GM18870 (cell line): ENCODE results near the gene SERPINI1.
A peak's percentile ranks its signal among the peaks of the same experiment; 100 is the strongest.

Source experiments
- ATAC-seq: cut with Tn5 transposase; IDR thresholded peaks from one replicate; pipeline ENCODE4 v1.9.1; 2021; ENCODE audit warnings: moderate library complexity; ENCODE audit not compliant: unreplicated experiment

Gene SERPINI1, protein sequence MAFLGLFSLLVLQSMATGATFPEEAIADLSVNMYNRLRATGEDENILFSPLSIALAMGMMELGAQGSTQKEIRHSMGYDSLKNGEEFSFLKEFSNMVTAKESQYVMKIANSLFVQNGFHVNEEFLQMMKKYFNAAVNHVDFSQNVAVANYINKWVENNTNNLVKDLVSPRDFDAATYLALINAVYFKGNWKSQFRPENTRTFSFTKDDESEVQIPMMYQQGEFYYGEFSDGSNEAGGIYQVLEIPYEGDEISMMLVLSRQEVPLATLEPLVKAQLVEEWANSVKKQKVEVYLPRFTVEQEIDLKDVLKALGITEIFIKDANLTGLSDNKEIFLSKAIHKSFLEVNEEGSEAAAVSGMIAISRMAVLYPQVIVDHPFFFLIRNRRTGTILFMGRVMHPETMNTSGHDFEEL

DNA sequence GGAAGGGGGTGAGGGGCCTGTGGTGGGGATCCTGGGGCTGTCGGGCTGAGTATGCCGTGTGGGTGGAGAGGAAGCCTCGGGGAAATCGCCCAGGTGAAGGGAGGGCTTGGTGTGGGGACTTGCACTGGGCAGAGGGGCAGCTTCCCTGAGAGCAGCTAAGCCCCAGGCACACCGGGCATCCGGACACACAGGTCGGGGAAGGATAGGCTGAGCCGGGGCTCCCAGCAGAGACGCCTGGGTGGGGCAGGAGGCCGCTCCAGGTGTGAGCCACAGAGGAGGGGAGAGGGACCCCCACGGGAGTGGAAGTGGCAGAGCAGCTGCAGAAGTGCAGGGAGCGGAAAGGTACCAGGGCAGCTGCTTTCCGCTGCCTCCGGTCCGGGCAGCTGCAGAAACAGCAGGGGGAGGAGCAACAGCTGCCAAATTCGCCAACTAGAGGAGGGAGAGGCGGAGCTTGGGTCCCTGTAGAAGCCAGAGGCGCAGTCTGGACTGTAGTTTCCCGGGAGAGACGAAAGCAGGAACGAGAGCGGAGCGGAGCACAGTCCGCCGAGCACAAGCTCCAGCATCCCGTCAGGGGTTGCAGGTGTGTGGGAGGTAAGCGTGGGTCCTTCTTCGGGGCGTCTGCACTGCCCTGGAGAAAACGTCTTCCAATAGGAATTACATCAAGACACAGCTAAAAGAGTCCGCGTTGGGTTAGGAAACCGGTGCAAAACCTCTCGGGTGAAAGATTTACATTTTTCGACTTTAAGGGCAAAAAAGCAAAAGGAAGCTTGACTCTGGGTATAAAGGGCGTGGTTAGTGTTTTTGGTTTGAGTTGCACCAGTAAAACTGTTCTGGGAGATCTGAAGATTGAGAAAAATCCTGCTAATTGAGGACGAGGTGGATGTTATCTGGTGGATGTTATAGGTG lies at the start of gene SERPINI1:
TSS of gene SERPINI1 (plus strand) at position 489 of the 906 bp plus-strand sequence. CDS start 53,408 bp downstream, outside the sequence.
- ATAC-seq = peak; percentile 58

DNA sequence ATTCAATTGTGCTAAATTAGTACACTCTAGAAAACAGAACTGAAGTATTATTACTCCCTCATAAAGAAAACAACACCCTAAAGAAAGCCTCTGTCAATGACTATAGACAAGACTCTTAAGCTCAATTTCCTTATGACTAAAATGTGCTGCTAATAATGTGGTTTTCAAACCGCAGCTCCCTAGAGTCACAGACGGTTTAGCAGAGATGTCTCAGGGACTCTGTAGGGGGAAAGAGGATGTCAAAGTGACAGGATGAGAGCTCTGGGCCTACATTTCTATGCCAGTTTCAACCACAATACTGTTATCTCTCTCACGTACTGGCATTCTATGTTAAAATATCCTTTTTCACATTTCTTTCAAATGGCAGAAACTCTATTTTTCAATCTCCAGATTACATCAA lies 44.2 kb upstream of the SERPINI1 start:
- ATAC-seq = peak; percentile 100

- no peak for ATAC-seq
These were observed 41.4 kb upstream of the SERPINI1 start for GRCh38 chr3:167694121-167694520.

GRCh38 chr3:167700046-167700445 lies 35.5 kb upstream of the SERPINI1 start:
- ATAC-seq = no peak

GRCh38 chr3:167700926-167701325 lies 34.6 kb upstream of the SERPINI1 start:
- ATAC-seq = no peak

DNA sequence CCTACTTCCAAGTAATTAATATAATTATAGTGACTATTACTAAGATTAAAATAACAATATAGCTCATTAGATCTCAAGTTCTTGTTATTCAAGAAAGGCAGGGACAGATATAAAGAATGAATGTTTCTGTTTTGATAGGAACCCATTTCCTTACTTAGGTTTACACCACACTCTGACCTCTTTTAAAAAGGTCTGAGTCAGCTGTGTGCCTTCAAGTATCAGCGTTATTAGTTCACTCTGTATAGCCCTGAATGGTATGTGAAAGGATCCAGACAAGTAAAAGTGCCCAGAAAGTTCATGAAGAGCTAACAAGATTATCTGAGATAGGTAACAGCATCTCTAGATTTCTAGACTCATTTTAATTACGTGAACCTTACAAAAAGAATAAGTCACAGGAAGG lies 29.7 kb upstream of the SERPINI1 start:
- no peak for ATAC-seq

GRCh38 chr3:167709690-167710089 lies 25.8 kb upstream of the SERPINI1 start:
- no peak for ATAC-seq

- ATAC-seq = no peak
These were observed 25.0 kb upstream of the SERPINI1 start for GRCh38 chr3:167710552-167710951.

- no peak for ATAC-seq
These were observed 24.1 kb upstream of the SERPINI1 start for GRCh38 chr3:167711439-167711838.

DNA sequence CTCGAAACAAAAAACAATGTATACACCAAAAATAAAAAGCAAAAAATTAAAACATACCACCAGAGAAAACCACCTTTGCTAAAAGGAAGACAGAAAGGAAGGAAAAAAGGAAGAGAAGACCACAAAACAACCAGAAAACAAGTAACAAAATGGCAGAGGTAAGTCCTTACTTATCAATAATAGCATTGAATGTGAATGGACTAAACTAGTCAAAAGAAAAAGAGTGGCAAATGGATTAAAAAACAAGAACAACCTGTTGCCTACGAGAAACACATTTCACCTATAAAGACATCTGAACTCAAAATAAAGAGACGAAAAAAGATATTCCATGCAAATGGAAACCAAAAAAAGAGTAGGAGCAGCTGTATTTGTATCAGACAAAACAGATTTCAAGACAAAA lies 23.1 kb upstream of the SERPINI1 start:
- no peak for ATAC-seq

DNA sequence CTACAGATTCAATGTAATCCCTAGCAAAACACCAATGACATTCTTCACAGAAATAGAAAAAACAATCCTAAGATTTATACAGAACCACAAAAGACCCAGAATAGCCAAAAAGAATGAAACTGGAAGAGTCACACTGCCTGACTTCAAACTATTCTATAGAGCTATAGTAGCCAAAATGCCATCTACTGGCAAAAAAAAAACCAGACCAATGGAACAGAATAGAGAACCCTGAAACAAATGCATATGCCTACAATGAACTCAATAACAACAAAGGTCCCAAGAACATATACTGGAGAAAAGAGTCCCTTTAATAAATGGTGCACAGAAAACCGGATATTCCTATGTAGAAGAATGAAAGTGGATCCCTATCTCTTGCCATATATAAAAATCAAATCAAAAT lies 20.6 kb upstream of the SERPINI1 start:
- no peak for ATAC-seq

DNA sequence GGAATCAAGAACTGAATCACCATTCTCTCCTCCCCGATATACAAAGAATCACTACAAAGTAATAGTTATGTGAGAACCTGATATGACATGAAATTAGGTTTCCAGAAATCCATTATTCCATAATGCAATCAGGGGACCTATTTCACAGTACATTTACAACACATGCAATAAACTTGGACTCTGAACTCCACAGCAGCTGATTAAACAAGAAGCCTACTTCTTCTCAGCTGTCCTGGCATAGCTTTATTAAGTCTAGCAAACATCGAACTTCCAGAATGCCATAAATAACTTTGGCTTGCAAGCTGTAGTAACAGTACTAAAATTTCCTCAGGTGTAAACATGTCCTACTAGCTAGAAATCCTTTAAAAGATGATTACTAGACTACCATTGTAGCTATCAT lies 18.6 kb upstream of the SERPINI1 start:
- ATAC-seq = no peak

GRCh38 chr3:167718582-167718981 lies 16.9 kb upstream of the SERPINI1 start:
- no peak for ATAC-seq

GRCh38 chr3:167723025-167723512 lies 12.5 kb upstream of the SERPINI1 start:
- ATAC-seq = no peak

DNA sequence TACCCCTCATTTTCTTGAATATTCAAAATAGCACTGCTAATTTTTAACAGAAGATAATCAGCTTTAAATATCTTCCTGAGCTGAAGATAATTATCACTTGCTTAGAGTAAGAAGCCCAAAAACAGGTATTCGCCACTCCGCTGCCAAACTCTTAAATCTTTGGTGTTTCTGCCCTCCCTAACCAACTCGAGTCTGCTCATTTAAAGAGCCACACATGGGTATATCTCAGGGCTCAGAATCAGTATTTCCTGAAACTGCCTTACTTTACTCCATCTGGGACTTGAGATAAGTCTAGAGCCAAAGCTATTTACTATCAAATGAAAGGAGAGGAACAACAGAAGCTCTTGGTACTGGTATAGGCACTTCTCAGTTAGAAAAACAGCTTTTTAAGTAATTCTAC lies 11.6 kb upstream of the SERPINI1 start:
- ATAC-seq = no peak

- no peak for ATAC-seq
These were observed 7.3 kb upstream of the SERPINI1 start for GRCh38 chr3:167728176-167728575.

GRCh38 chr3:167728632-167729323 lies 6.7 kb upstream of the SERPINI1 start:
- ATAC-seq = no peak

- ATAC-seq = no peak
These were observed 5.9 kb upstream of the SERPINI1 start for GRCh38 chr3:167729591-167729990.

DNA sequence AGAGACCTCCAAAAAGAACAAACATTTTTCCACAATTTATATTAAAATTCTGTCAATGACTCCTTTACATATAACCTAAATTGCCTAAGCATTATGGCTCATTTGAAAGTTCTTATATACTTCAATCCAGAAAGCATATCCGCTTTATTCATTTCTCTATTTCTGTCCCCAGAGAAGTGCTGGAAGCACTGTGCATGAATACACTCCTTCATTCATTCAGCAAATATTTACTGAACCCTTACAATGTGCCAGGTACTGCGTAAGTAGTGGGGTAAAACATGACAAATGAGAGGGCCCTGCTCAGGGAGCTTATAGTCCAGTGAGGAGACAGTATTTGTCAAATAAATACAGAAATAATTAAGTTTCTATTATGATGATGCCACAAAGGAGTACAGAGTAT lies 4.1 kb upstream of the SERPINI1 start:
- ATAC-seq = no peak

GRCh38 chr3:167732313-167733065 lies 3.0 kb upstream of the SERPINI1 start:
- ATAC-seq = no peak
